Left forelimb (tissue), 1 donor: ENCODE data around the gene EGFL6.

ENCODE experiments used
- DNase-seq: peaks from one replicate; pipeline ENCODE4 v3.0.0-alpha.2; 2018; ENCODE audit warnings: low spot score

Gene EGFL6

DNA sequence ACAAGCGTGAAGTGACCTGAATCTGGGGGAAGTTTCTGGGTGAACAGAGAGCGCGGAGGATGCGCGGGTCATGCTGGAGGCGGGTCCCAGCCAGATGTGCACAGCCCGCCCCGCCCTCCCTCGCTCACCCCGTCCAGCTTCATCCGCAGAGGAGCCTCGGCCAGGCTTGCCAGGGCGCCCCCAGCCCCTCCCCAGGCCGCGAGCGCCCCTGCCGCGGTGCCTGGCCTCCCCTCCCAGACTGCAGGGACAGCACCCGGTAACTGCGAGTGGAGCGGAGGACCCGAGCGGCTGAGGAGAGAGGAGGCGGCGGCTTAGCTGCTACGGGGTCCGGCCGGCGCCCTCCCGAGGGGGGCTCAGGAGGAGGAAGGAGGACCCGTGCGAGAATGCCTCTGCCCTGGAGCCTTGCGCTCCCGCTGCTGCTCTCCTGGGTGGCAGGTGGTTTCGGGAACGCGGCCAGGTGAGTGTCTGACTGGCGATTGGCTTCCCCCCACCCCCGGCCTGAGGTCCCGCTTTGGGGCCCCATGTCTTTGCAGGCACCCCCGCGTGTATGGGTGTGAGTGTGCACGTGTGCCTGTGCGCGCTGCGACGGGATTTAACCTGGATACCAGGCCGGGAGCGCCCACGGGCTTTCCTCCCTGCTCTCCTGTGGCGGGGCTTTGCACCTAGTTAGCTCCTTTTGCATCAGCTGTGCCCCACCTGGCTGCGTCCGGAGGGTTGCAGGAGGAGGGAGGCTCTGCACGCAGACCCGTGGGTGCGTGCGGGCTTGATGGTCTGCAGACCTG, at the start of gene EGFL6:
TSS of gene EGFL6 (plus strand) at position 123 of the 782 bp plus-strand sequence. CDS start at position 384, 261 bp downstream.
- peak; percentile 54 for DNase-seq

DNA sequence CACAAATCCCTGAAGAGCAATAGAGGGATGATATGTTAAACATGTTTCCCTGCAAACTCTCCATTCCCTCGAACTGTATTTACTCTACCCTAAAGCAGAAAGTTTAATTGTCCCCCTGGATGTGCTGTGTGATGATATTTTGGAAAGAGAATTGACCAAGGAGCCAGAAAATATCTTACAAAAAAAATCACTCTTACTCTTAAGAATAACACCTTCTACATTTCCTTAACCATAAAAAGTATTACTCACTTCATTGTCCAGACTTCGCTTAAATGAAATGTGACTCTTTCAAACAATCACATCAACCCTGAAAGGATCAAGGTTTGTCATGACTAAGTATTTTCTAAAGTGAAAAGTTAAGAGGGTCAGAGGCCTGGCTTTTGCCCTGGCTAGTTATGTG, 49.0 kb upstream of the EGFL6 start:
- no peak for DNase-seq

- DNase-seq: no peak
Measured at GRCh38 chrX:13520936-13521335, 48.5 kb upstream of the EGFL6 start.

DNA sequence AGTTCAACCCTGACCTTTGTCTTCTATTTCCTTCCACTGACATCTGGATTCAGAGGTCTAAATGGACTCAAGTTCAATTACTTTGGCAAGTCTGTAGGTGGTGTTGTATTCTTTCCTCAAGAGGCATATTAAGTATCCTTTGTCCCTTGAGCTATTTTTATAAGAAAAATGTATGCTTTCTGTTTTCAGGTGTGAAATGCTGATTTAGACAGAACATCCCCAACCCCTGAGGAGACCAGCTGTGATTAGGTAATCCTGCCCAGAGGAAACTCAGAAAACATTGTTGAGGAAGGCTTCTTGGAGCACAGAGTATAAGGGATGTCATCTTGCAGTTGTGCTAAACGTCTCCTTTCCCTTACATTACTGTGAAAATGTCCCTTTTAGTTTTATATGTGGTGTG, 46.6 kb upstream of the EGFL6 start:
- no peak for DNase-seq

- DNase-seq: no peak
Measured at GRCh38 chrX:13533726-13534125, 35.7 kb upstream of the EGFL6 start.

DNA sequence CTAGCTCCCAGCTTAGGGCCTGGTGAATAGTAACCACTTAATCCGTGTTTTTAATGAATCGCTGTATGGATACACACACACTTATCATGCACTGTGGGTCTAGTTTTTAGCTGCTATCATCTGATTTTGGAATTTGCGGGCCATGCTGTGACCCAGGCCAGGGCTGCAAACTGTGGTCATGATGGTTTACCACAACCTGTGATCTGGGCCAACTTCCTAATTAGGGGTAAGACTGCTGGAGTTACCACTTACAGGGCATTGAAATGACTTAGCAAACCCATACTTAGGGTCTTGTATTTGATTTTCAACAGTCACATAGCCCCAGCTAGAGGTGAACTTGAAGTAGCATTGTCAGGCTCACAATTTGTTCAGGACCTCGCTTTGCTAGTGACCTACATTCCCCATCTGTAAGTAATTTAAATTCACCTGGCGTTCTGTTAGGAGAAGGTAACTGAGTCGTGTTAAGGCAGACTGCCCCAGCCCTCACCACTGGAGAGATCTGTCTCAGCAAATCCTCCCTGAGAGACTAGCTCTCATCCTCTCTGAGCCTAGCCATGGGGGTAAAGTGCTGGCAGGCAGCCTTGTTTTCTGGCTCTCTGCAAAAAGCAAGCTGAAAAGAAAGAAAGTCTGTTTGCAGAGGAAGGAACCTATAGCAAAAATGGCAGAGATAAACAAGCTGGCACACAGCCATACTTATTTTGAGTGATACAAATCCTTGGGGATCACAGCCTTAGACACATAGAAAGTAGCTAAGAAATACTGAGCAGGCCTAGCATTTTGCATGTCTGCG, 33.8 kb upstream of the EGFL6 start:
- no peak for DNase-seq

DNA sequence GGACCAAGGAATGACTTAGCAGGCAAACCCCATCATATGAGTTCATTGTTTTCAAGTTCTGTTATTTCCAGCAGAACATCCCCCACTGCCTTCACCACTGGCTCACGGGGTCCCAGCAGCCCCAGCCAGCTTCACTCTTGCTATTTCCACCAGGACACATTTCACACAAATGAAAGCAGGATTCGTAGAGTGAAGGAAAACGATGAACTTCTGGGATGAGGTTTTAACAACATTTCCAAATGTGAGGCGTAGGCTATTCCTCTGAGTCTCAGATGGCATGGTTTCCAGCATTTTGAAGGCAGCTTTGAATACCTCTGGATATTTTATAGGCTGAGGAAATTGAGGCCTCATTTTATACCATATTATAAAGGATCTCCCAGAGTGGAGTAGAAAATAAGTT, 32.9 kb upstream of the EGFL6 start:
- no peak for DNase-seq

DNA sequence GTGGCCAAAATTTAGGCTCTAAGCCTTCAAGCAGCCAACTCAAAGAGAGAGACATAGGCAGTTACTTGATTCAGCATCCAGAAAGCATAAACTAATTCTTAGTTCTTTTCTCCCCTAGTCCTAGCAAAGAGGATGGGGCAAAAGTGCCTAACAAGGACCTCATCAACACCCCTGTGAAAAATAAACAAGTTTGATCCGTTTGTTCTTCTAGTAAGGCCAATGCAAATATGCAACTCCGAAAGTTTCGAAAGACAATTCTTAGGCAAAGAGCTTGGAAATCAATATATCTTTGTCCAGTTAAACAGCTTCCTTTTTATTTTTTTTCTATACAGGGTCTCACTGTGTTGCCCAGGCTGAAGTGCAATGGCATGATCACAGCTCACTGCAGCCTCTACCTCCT, 31.0 kb upstream of the EGFL6 start:
- no peak for DNase-seq

GRCh38 chrX:13540602-13541001, 28.8 kb upstream of the EGFL6 start:
- DNase-seq: no peak

DNA sequence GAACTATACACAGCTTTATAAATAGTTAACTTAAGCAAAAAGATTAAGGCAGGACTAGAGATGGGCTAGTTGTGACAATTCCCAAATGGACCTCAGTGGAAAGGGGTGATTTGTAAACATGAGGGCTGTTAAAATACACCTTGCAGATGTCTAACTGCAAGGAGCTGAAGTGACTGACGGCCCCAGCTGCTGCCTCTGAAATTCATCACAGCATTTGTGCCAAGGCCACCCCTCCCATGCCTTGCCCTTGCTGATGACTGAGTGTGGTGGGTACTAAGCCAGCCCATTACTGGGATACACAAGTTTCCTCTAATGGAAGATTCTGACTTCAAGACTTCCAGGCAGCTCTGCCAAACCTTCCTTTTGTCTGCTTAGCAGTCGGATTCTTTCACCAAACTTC, 23.7 kb upstream of the EGFL6 start:
- DNase-seq: no peak

DNA sequence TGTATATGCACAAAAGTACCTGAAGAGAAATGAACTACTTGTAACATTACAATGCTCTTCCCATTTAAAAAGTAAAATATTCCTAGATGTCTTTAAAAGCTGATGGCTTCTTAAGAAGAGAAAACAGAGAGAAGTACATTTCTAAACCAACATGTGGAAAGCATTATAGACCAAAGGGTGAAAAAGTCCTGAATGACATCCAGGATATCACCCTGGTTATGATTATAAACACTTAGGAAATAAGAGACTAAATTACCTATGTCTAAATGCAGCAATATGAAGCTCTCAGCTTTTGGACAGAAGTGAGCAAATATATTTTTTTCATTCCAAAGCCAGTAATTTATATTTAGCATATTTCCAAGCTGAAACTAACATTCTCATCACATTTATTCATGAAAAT, 21.7 kb upstream of the EGFL6 start:
- DNase-seq: no peak

- DNase-seq: no peak
Measured at GRCh38 chrX:13550346-13550745, 19.1 kb upstream of the EGFL6 start.

DNA sequence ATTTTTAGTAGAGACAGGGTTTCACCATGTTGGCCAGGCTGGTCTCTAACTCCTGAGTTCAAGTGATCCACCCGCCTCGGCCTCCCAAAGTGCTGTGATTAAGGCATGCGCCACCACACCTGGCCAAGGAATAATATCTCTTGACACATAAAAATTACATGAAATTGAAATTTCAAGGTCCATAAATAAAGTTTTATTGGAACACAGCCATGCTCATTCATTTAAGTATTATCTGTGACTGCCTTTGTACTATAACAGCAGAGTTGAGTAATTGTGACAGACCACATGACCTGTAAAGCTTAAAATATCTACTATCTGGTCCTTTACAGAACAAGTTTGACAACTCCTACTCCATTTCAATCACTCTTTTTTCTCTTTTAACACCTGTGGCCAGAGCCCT, 17.8 kb upstream of the EGFL6 start:
- DNase-seq: no peak

- DNase-seq: no peak
Measured at GRCh38 chrX:13552892-13553291, 16.5 kb upstream of the EGFL6 start.

DNA sequence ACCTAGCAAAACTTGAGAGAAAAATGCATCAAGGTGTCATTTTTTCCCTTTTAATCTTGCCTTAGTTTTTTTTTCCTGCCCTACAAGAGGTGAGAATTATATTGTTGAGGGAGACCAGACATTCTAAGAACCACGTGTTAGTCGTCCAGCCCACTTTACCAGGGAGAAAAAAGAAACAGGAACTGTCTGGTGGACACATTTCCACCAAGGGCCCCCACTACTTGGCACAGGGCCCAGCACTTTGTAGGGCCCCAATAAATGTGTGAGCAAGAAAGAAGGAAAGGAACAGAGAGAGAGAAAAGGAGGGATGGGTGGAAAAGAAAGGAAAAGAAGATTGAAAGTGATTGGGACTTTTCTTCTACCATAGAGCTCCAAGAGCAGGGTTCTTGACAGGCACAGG, 3.9 kb upstream of the EGFL6 start:
- no peak for DNase-seq

- DNase-seq: no peak
Measured at GRCh38 chrX:13570261-13570605, 832 bp downstream of the EGFL6 start.

DNA sequence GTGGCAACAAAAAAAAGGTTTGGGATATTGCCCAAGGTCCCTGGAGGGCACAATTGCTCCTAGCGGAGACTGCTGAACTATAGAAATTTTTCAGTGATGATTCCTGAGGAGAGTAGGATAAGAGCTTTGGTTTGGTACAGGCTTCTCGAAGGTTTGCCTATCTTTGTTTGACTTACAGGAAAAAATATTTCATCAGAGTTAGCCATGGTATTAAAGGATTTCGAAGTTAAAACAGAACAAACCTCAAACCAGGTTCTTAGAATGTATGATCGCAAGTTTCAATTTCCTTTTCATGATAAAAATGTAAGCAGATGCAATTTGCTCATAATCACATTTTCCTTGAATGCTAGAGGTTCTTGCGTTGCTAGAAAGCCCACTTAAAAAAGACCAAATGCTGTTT, 1.7 kb downstream of the EGFL6 start:
- no peak for DNase-seq

GRCh38 chrX:13574600-13574999, 5.2 kb downstream of the EGFL6 start:
- DNase-seq: no peak

GRCh38 chrX:13579661-13580060, 10.3 kb downstream of the EGFL6 start:
- DNase-seq: no peak

- DNase-seq: no peak
Measured at GRCh38 chrX:13581554-13581953, 12.2 kb downstream of the EGFL6 start.

DNA sequence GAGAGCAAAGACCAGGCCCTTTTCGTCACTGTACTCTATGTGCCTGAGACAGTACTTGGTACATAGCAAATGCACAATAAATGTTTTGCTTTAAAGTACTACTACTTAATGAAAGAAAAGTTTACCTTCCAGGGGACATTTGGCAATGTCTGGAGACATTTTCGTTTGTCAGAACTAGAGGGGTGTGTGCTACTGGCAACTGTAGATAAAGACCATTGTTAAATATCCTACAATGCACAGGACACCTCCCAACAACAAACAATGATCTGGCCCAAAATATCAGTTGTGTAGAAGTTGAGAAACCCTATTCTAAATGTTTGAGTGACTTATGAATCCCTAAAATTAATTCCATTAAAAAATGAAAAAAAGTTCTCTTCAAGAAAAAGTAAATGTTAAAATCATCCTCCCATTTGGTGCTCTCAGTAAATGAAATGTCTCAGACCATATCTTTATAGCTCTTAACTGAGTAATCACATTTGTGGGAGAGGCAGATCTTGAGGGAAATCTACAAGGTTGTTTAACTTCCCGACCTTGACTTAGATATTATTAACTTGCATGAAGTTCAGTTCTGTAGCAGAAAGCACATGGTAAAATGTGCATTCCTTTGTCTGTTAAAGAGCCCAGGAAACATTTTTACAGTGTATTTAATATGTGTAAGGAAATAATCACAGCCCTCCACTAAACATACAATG, 18.5 kb downstream of the EGFL6 start:
- DNase-seq: no peak

DNA sequence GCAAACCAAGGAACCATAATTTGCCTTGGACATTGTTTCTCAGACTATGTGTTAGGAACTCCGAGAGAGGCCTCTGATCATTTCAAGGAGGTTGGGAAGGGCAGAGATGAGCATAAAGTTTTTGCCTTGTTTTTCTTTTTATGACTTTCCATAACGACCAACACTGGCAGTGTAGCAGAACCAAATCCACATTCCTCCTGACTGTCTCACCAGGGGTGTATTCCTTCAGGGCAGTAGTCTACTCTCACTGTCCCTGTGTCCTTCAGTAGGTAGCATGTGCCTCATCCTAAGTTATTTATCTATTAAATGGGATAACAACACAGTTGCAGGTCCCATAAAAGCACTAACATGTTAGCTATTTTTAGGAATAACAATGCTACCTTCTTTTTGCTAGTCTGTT, 20.8 kb downstream of the EGFL6 start:
- DNase-seq: no peak

DNA sequence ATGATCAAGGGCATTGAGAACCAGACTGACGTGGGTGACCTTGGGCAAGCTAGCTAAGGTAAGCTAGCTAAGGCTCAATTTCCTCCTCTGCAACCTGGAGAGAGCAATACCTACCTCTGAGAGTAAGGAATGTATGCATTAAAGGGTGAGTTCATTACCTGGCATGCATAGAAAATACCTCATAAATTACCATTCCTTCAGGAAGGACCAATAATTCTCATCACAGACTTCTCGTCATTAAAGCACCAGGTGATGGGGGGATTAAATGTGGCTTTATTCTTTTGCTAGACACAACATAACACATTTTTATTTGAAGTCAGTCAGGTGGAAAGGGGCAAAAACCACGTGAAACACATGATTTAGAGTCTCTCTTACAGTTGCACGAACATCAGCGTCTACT, 21.5 kb downstream of the EGFL6 start:
- DNase-seq: no peak
